ENCODE data around the gene IQCN. TPM values are rescaled to one million over a fixed set of nuclear protein-coding genes. Genes with fewer than 3 reads are reported as not detected.
A peak's percentile ranks its signal among the peaks of the same experiment; 100 is the strongest.

IQCN gene
- total RNA-seq, 1 experiment from 2014 or later = 0.61 TPM

DNA sequence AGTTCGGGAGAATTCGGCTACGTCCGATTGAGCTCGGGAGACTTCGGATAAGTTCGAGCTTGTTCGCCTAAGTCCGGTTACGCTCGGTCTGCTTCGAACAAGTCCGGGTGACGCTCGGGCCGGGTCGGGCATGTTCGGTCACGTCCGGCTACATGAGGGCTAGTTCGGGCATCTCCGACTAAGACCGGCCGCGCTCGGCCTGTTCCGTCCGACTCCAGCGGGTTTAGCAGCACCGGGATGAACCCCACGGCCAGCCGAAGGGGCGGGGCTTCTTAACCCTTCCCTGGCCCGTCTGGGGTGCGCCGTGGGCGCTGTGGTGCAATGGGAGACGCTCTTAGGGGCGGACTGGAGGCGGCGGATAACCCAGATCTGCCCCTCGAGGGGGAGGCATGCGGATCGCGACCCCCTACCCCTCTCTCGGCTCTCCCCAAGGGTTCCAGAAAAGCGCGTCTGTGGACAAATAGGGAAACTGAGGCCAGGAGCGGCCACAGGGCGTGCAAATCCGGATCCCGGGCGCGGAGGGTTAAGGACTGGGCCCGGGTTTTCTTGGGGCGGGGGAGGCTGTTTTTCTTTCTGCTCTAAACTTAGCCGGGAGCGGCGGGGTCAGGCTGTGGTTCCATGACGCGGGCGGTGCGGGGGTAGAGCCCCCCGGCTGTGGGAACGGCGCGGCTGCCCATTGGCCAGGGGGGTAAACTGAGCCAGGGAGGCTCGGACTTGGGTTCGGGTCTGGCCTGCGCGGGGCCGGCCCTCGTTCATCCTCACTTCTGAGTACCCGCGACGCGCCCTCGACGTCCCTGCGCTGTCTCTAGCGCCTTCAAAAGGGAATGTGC is 49.5 kb downstream of the IQCN start:
- ChIA-PET CTCF (interaction anchor here (0.5 to 3.9 kb wide), 31 partner anchors 8 to 227 kb away, joined by 3 to 72 read pairs (median 5); partner anchors contain the start of genes ARRDC2, GDF15, JUND and LSM4), POLR2A (interaction anchor here (0.9 to 2.1 kb wide), 8 partner anchors 8 to 73 kb away, joined by 3 to 26 read pairs (median 5); partner anchors contain the start of genes JUND and RAB3A)
- TF ChIP-seq, protein P1, sequence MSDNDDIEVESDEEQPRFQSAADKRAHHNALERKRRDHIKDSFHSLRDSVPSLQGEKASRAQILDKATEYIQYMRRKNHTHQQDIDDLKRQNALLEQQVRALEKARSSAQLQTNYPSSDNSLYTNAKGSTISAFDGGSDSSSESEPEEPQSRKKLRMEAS (CRISPR knock-in tag; IDR thresholded peaks at IDR 0.05) = 0 out of 2 replicates have a peak, but pooled peaks have one; percentile 12
- no peak for TF ChIP-seq ZNF263 (CRISPR knock-in tag; IDR thresholded peaks at IDR 0.05; ENCODE audit: low read depth)
- TF ChIP-seq, protein P2, sequence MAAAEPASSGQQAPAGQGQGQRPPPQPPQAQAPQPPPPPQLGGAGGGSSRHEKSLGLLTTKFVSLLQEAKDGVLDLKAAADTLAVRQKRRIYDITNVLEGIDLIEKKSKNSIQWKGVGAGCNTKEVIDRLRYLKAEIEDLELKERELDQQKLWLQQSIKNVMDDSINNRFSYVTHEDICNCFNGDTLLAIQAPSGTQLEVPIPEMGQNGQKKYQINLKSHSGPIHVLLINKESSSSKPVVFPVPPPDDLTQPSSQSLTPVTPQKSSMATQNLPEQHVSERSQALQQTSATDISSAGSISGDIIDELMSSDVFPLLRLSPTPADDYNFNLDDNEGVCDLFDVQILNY (CRISPR knock-in tag; IDR thresholded peaks at IDR 0.05) = 0 out of 2 replicates have a peak, but pooled peaks have one; percentile 34
- TF ChIP-seq, protein P3, sequence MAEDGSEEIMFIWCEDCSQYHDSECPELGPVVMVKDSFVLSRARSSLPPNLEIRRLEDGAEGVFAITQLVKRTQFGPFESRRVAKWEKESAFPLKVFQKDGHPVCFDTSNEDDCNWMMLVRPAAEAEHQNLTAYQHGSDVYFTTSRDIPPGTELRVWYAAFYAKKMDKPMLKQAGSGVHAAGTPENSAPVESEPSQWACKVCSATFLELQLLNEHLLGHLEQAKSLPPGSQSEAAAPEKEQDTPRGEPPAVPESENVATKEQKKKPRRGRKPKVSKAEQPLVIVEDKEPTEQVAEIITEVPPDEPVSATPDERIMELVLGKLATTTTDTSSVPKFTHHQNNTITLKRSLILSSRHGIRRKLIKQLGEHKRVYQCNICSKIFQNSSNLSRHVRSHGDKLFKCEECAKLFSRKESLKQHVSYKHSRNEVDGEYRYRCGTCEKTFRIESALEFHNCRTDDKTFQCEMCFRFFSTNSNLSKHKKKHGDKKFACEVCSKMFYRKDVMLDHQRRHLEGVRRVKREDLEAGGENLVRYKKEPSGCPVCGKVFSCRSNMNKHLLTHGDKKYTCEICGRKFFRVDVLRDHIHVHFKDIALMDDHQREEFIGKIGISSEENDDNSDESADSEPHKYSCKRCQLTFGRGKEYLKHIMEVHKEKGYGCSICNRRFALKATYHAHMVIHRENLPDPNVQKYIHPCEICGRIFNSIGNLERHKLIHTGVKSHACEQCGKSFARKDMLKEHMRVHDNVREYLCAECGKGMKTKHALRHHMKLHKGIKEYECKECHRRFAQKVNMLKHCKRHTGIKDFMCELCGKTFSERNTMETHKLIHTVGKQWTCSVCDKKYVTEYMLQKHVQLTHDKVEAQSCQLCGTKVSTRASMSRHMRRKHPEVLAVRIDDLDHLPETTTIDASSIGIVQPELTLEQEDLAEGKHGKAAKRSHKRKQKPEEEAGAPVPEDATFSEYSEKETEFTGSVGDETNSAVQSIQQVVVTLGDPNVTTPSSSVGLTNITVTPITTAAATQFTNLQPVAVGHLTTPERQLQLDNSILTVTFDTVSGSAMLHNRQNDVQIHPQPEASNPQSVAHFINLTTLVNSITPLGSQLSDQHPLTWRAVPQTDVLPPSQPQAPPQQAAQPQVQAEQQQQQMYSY (CRISPR knock-in tag; IDR thresholded peaks at IDR 0.05) = peak; percentile 87
- TF ChIP-seq, protein P4, sequence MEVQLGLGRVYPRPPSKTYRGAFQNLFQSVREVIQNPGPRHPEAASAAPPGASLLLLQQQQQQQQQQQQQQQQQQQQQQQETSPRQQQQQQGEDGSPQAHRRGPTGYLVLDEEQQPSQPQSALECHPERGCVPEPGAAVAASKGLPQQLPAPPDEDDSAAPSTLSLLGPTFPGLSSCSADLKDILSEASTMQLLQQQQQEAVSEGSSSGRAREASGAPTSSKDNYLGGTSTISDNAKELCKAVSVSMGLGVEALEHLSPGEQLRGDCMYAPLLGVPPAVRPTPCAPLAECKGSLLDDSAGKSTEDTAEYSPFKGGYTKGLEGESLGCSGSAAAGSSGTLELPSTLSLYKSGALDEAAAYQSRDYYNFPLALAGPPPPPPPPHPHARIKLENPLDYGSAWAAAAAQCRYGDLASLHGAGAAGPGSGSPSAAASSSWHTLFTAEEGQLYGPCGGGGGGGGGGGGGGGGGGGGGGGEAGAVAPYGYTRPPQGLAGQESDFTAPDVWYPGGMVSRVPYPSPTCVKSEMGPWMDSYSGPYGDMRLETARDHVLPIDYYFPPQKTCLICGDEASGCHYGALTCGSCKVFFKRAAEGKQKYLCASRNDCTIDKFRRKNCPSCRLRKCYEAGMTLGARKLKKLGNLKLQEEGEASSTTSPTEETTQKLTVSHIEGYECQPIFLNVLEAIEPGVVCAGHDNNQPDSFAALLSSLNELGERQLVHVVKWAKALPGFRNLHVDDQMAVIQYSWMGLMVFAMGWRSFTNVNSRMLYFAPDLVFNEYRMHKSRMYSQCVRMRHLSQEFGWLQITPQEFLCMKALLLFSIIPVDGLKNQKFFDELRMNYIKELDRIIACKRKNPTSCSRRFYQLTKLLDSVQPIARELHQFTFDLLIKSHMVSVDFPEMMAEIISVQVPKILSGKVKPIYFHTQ (CRISPR knock-in tag; IDR thresholded peaks at IDR 0.05) = no peak
- 0 out of 2 replicates have a peak, but pooled peaks have one; percentile 23 for TF ChIP-seq SP1 (CRISPR knock-in tag; conservative IDR thresholded peaks at IDR 0.05)
- Mint-ChIP-seq H3K27ac (peak overlapping the region; percentile 100), H3K4me3 (peak overlapping the region; percentile 92), H3K27me3 (ENCODE audit: low read depth) (peaks cover 42% of the 10 kb centered on the region), H3K36me3 (no peaks in the 10 kb centered on the region), H3K9me3 (no peaks in the 10 kb centered on the region), H3K4me1 (peaks cover 30% of the 10 kb centered on the region)
- peak; percentile 91 for ATAC-seq
- peak; percentile 100 for DNase-seq (ENCODE audit: low spot score)

DNA sequence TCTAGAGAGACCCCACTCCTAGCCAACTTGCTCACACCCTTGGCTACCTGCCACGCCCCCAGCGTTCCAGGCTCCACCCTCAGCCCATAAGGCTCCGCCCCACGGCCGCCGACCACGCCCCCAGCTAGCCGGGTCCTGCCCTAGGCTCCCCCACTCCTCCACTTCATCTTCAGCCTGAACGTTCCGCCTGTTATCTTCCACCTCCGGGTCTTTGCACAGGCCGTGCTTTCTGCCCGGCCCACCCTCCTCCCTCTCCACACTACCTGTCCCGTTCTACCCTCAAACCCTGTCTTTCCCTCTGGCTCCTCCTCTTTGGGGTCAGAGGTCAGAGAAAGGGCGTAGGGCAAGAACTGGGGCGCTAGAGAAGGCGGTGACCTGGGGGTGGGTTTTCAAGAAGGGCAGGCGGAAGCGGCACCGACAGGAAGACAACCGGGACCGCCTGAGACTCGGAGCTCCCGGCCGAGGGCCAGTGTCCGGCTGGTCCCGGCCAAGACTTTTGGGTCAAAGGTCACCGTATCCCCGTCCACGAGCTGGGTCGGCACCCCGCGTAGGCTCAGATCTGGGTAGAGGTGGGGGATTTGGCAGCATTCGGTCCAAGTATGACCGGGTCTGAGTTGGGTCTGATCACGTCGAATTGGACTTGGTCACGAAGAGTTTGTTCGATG is 50.3 kb downstream of the IQCN start:
- DNase-seq (ENCODE audit: low spot score) (peak; percentile 95), ATAC-seq (peak; percentile 56)
- ChIA-PET POLR2A (interaction anchor here (0.9 to 2.1 kb wide), 8 partner anchors 9 to 73 kb away, joined by 3 to 26 read pairs (median 5); partner anchors contain the start of genes JUND and RAB3A), CTCF (interaction anchor here (0.5 to 3.9 kb wide), 31 partner anchors 9 to 226 kb away, joined by 3 to 72 read pairs (median 5); partner anchors contain the start of genes ARRDC2, GDF15, JUND and LSM4)
- Mint-ChIP-seq H3K36me3 (no peaks in the 10 kb centered on the region), H3K4me3 (peak overlapping the region; percentile 92), H3K27ac (peak overlapping the region; percentile 100), H3K4me1 (peaks cover 30% of the 10 kb centered on the region), H3K27me3 (ENCODE audit: low read depth) (peaks cover 43% of the 10 kb centered on the region), H3K9me3 (no peaks in the 10 kb centered on the region)
- TF ChIP-seq GTF2I (CRISPR knock-in tag; conservative IDR thresholded peaks at IDR 0.05) (0 out of 2 replicates have a peak, but pooled peaks have one; percentile 41), ETV6 (CRISPR knock-in tag; IDR thresholded peaks at IDR 0.05) (peak; percentile 19; the same call in 1 of the 2 replicates), FOXK1 (CRISPR knock-in tag; IDR thresholded peaks at IDR 0.05) (peak; percentile 54; the same call in 1 of the 2 replicates), SOX15 (CRISPR knock-in tag; IDR thresholded peaks at IDR 0.05) (no peak), NR3C1 (CRISPR knock-in tag; conservative IDR thresholded peaks at IDR 0.05; ENCODE audit: low read depth) (0 out of 2 replicates have a peak, but pooled peaks have one; percentile 37), SP1 (CRISPR knock-in tag; conservative IDR thresholded peaks at IDR 0.05) (peak; percentile 93), ZNF423 (CRISPR knock-in tag; IDR thresholded peaks at IDR 0.05) (no peak), NR2C2 (CRISPR knock-in tag; IDR thresholded peaks at IDR 0.05) (peak; percentile 95), JAZF1 (CRISPR knock-in tag; IDR thresholded peaks at IDR 0.05) (no peak), TCF7 (CRISPR knock-in tag; IDR thresholded peaks at IDR 0.05; ENCODE audit: low read depth) (no peak), FOXP1 (CRISPR knock-in tag; IDR thresholded peaks at IDR 0.05; ENCODE audit: borderline replicate concordance) (no peak), CBFB (CRISPR knock-in tag; IDR thresholded peaks at IDR 0.05; ENCODE audit: low read depth) (0 out of 2 replicates have a peak, but pooled peaks have one; percentile 79), HMGA2 (CRISPR knock-in tag; IDR thresholded peaks at IDR 0.05) (no peak)
- TF ChIP-seq, protein P5, sequence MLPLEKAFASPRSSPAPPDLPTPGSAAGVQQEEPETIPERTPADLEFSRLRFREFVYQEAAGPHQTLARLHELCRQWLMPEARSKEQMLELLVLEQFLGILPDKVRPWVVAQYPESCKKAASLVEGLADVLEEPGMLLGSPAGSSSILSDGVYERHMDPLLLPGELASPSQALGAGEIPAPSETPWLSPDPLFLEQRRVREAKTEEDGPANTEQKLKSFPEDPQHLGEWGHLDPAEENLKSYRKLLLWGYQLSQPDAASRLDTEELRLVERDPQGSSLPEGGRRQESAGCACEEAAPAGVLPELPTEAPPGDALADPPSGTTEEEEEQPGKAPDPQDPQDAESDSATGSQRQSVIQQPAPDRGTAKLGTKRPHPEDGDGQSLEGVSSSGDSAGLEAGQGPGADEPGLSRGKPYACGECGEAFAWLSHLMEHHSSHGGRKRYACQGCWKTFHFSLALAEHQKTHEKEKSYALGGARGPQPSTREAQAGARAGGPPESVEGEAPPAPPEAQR (CRISPR knock-in tag; IDR thresholded peaks at IDR 0.05) = no peak
- TF ChIP-seq, protein P1 (CRISPR knock-in tag; IDR thresholded peaks at IDR 0.05) = peak; percentile 52; the same call in 1 of the 2 replicates
- TF ChIP-seq, protein P6, sequence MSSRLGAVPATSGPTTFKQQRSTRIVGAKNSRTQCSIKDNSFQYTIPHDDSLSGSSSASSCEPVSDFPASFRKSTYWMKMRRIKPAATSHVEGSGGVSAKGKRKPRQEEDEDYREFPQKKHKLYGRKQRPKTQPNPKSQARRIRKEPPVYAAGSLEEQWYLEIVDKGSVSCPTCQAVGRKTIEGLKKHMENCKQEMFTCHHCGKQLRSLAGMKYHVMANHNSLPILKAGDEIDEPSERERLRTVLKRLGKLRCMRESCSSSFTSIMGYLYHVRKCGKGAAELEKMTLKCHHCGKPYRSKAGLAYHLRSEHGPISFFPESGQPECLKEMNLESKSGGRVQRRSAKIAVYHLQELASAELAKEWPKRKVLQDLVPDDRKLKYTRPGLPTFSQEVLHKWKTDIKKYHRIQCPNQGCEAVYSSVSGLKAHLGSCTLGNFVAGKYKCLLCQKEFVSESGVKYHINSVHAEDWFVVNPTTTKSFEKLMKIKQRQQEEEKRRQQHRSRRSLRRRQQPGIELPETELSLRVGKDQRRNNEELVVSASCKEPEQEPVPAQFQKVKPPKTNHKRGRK (CRISPR knock-in tag; IDR thresholded peaks at IDR 0.05; ENCODE audit: borderline replicate concordance) = no peak

Data from WTC11 (cell line).